NCI-H526 treated with DMSO at 0.1 percent for 48 hours (cell line): Measurements from ENCODE around the gene NUDC.
"Not testable (repeated sequence)": the region's sequence is repeated elsewhere in the genome, so short reads cannot be mapped to it uniquely, and the experiment has no call there.

Experiments used
- DNase-seq: peaks from one replicate; lab custom pipeline; 2025; lab: John Stamatoyannopoulos, UW

The NUDC gene

GRCh38 chr1:26951821-26952497, 30.4 kb downstream of the NUDC start:
- no peak for DNase-seq

GRCh38 chr1:26953374-26953773, 31.8 kb downstream of the NUDC start:
- no peak for DNase-seq

- no peak for DNase-seq
Observed at GRCh38 chr1:26956321-26956720, 34.8 kb downstream of the NUDC start.

GRCh38 chr1:26957306-26957705, 35.8 kb downstream of the NUDC start:
- DNase-seq = no peak

GRCh38 chr1:26959270-26959669, 37.7 kb downstream of the NUDC start:
- no peak for DNase-seq

- DNase-seq = peak; percentile 76
Observed at GRCh38 chr1:26959722-26960624, 38.4 kb downstream of the NUDC start, which contains the start of gene KDF1. KDF1 (minus strand) TSS chr1:26960468; CDS start chr1:26952380, 8,088 bp downstream.

- no peak for DNase-seq
Observed at GRCh38 chr1:26960625-26960966, 39.1 kb downstream of the NUDC start.

- no peak for DNase-seq
Observed at GRCh38 chr1:26961826-26962225, 40.3 kb downstream of the NUDC start.

GRCh38 chr1:26965213-26965612, 43.7 kb downstream of the NUDC start:
- no peak for DNase-seq

GRCh38 chr1:26965628-26966027, 44.1 kb downstream of the NUDC start:
- DNase-seq = no peak

- DNase-seq = no peak
Observed at GRCh38 chr1:26970810-26971209, 49.3 kb downstream of the NUDC start.

- no peak for DNase-seq
Observed at GRCh38 chr1:26971590-26971989, 50.0 kb downstream of the NUDC start.

- DNase-seq = no peak
Observed at GRCh38 chr1:26972390-26972789, 50.8 kb downstream of the NUDC start.

- DNase-seq = no peak
Observed at GRCh38 chr1:26972821-26973220, 51.3 kb downstream of the NUDC start.

GRCh38 chr1:26976621-26977510, 55.3 kb downstream of the NUDC start:
- DNase-seq = no peak

GRCh38 chr1:26978901-26979300, 57.4 kb downstream of the NUDC start:
- no peak for DNase-seq

GRCh38 chr1:26981146-26981846, 59.8 kb downstream of the NUDC start:
- no peak for DNase-seq

- DNase-seq = no peak
Observed at GRCh38 chr1:26983863-26984262, 62.3 kb downstream of the NUDC start.

GRCh38 chr1:26984291-26984690, 62.7 kb downstream of the NUDC start:
- DNase-seq = no peak

- DNase-seq = no peak
Observed at GRCh38 chr1:26986658-26987057, 65.1 kb downstream of the NUDC start.

- not testable (repeated sequence) for DNase-seq
Observed at GRCh38 chr1:26989403-26990109, 68.0 kb downstream of the NUDC start.
